NCI-H187 treated with DMSO at 0.1 percent for 48 hours (cell line): ENCODE results near the gene HIF3A.
"Not testable (repeated sequence)": the region's sequence is repeated elsewhere in the genome, so short reads cannot be mapped to it uniquely, and the experiment has no call there.

Experiments
- DNase-seq: peaks from one replicate; lab custom pipeline; 2025; lab: John Stamatoyannopoulos, UW

Gene HIF3A

GRCh38 chr19:46294494-46294893, 2.3 kb upstream of the HIF3A start:
- DNase-seq, result no peak

GRCh38 chr19:46295401-46296201, 1.2 kb upstream of the HIF3A start:
- no peak for DNase-seq

- no peak for DNase-seq
Observed at GRCh38 chr19:46296202-46296480, 701 bp upstream of the HIF3A start.

- DNase-seq, result no peak
Observed at GRCh38 chr19:46297700-46298478, 1.0 kb downstream of the HIF3A start.

DNA sequence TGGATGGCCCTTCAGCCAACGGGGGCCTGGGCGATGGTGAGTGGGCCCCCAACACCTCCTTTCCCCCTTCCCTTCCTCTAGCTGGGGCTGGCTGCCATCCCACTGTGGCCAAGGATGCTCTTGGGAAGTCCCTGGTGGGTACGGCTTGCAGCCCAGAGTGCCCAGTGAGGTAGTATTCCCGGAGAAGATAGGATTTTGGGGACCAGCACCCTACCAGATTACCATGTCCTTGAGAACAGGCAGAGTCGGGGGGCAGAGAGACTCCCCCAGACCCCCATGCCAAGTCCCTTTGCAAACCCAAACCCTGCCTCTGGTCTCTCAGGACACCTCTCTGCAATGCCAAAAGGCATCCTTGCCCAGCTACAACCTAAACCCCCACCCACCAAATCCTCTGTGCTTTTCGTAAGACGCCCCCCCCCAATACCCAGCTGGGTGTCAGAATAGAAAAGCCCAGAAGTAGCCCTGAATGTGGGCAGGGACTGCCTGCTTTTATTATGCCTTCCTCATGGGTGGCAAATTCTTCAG, 1.7 kb downstream of the HIF3A start:
- no peak for DNase-seq

DNA sequence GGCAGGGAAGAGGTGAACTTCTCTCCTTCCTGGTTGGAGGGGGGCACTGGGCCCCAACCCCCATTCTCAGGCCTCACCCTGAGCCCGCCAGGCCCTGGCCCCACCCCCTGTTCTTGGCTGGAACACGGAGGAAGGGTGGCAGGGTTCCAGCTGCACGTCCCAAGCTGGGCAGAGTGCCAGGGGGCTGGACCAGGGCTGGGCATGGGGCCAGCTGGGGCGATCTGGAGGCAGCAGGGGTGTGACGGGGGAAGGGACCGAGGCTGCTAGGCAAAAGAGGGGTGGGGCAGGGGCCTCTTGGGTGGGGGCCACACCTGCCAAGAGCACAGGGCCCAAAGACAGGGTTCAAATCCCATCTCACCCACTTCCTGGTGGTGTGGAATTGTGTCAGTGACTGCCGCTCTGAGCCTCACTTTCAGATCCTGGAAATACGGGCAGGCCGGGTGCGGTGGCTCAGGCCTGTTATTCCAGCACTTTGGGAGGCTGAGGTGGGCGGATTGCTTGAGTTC, 2.2 kb downstream of the HIF3A start:
- DNase-seq, result no peak

DNA sequence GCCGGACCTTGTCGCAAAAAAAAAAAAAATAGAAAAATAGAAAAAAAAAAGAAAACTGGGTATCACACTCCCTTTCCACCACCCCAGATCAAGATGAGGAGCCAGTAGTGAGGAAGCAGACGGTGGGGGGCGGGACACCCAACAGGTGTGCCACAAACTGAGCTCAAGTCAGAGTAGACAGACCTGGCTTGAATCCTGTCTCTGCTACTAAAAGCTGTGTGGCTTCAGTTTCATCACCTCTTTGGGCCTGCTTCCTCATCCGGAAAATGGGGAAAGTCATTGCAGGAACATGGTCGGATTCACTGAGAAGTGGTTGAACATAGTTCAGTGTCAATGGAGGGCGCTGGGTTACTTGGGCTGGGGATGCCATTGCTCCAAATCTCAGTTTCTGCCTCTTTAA, 2.9 kb downstream of the HIF3A start:
- no peak for DNase-seq

GRCh38 chr19:46303322-46303690, 6.5 kb downstream of the HIF3A start:
- no peak for DNase-seq

GRCh38 chr19:46303691-46304397, 7.0 kb downstream of the HIF3A start:
- DNase-seq, result peak; percentile 59

GRCh38 chr19:46306501-46306900, 9.7 kb downstream of the HIF3A start:
- no peak for DNase-seq

DNA sequence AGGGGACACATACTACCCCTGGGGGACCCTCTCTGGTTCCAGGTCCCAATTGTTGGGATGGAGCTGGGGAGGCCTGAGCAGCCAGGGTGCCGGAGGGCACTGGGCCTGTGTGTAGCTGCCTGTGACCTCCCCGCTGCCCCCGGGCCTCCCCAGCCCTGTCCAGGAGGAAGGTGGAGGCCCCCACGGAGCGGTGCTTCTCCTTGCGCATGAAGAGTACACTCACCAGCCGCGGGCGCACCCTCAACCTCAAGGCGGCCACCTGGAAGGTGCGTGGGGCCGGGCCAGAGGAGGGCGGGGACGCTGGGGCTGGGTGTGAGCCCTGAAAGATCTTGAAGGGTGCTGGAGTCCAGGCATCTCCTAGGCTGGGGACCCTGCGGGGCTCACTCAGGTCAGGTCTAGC, 11.7 kb downstream of the HIF3A start:
- no peak for DNase-seq

DNA sequence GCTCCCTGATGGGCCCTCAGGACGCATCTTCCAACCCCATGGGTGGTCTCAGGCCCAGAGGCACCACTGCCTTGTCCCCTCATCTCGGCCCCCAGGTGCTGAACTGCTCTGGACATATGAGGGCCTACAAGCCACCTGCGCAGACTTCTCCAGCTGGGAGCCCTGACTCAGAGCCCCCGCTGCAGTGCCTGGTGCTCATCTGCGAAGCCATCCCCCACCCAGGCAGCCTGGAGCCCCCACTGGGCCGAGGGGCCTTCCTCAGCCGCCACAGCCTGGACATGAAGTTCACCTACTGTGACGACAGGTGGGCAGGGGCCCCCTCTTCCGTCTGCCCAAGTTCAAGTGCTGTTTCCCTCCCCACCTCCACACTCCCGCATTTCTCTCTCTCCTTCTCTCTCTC, 12.2 kb downstream of the HIF3A start:
- DNase-seq, result no peak

DNA sequence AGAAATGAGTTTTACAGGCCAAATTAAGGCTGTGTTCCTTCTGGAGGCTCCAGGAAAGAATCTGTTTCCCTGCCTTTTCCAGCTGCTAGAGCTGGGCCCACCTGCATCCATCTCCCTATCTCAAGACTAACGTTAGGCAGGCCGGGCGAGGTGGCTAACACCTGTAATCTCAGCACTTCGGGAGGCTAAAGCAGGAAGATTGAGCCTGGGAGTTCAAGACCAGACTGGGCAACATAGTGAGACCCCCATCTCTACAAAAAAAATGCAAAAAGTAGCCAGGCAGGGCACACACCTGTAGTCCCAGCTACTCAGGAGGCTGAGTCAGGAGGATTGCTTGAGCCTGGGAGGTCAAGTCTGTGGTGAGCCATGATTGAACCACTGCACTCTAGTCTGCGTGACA, 14.6 kb downstream of the HIF3A start:
- no peak for DNase-seq

GRCh38 chr19:46313540-46314469, 17.0 kb downstream of the HIF3A start:
- not testable (repeated sequence) for DNase-seq

DNA sequence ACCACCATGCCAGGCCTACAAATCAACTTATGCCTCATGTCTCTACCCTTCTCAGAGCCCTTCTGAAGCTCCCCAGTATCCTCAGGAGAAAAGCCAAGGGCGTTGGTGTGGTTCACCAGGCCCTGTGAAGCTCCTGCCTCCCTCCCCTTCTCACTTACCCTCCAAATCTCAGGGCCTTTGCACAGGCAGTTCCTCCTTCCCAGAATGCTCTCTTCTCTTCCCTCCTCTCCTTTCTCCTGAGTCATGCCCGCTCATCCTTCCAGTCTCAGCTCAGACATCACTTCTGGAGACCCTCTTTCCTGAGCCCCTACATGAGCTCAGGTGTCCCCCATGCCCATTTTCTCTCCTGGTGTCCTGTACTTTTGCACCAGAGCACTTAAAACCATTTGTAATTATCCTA, 20.5 kb downstream of the HIF3A start:
- DNase-seq, result no peak

GRCh38 chr19:46319613-46320012, 22.8 kb downstream of the HIF3A start:
- no peak for DNase-seq

DNA sequence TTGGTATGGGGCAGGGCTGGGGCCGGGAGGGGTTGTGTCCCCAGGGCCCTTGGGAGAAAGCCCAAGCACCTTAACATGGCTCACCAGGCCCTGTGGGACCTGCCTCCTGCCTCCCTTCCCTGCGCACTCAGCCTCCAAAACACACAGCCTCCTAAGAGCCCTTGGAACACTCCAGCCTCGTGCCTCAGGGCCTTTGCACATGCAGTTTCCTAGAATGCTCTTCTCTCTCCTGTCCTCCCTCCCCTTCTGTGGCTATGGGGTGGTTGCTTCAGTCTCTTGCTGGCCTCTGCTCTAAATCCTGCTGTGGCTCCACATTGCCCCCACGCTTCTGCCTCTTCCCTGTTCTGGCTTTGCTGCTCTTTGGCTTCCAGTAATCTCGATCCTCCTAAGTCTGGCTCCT, 23.7 kb downstream of the HIF3A start:
- DNase-seq, result no peak

DNA sequence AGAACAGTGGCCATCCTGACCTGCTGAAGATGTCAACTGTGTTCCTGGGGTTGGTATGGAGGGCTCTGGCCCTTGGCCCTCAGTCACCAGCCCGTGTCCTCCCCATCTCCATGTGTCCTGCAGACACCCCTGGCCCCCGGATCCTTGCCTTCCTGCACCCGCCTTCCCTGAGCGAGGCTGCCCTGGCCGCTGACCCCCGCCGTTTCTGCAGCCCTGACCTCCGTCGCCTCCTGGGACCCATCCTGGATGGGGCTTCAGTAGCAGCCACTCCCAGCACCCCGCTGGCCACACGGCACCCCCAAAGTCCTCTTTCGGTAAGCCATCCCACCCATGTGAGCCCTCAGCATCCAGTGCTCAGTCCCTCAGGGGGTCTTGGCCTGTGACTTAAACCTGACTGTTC, 24.8 kb downstream of the HIF3A start:
- DNase-seq, result no peak

DNA sequence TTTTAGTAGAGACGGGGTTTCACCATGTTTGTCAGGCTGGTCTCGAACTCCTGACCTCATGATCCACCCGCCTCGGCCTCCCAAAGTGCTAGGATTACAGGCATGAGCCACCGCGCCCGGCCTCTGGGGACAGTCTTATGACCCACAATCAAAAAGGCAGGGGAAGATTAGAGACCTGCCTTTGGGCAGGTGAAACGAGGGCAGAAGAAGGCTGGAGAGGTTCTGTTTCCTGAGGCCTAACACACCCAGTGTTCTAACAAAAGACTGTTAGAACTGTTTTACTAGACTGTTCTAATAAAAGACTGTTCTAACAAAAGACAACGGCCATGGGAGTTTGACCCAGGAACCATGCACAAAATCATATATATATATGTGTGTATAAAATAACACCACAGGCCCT, 26.4 kb downstream of the HIF3A start:
- not testable (repeated sequence) for DNase-seq

GRCh38 chr19:46324277-46324676, 27.4 kb downstream of the HIF3A start:
- no peak for DNase-seq

GRCh38 chr19:46326608-46327007, 29.8 kb downstream of the HIF3A start:
- no peak for DNase-seq

DNA sequence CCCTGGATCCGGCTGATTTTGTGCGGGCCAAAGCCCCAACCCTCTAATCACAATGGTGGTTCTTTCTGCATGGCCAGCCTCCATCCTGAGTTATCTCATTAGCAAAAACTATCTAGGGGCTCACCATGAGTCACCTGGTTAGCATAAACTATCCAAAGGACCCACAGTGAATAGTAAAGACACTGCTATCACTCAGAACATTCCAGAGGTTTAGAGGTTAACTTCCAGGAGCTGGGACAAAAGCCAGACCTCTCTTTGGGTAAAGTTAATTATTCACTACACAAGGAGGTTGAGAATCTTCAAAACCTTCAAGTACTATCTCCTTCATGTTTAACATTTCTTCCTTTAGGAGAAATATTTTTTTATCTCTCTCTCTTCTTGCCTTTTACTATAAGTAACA, 31.2 kb downstream of the HIF3A start:
- no peak for DNase-seq
